Activated CD8-positive, alpha-beta memory T cell treated with anti-CD3 and anti-CD28 coated beads for 1 hour (primary cell): Measurements from ENCODE around the gene BPIFA1.

Experiments used
- DNase-seq, 2 donors: peaks; one replicate each; pipeline ENCODE4 v3.0.0-alpha.2; 2020; ENCODE audit warnings: low read depth in 1 of 2; ENCODE audit errors: extremely low read depth in 1 of 2

Gene BPIFA1

GRCh38 chr20:33239979-33240736 lies 4.4 kb downstream of the BPIFA1 start:
- no peak for DNase-seq

- DNase-seq: no peak
Observed at GRCh38 chr20:33240923-33241322, 5.1 kb downstream of the BPIFA1 start.

GRCh38 chr20:33242319-33243100 lies 6.7 kb downstream of the BPIFA1 start:
- DNase-seq: no peak

GRCh38 chr20:33246077-33246476 lies 10.3 kb downstream of the BPIFA1 start:
- no peak for DNase-seq

- DNase-seq: no peak
Observed at GRCh38 chr20:33249456-33249855, 13.7 kb downstream of the BPIFA1 start.

GRCh38 chr20:33250666-33251065 lies 14.9 kb downstream of the BPIFA1 start:
- no peak for DNase-seq

- no peak for DNase-seq
Observed at GRCh38 chr20:33251496-33251895, 15.7 kb downstream of the BPIFA1 start.

- no peak for DNase-seq
Observed at GRCh38 chr20:33252460-33252859, 16.7 kb downstream of the BPIFA1 start.

GRCh38 chr20:33255005-33255404 lies 19.2 kb downstream of the BPIFA1 start:
- DNase-seq: no peak

GRCh38 chr20:33257237-33257636 lies 21.4 kb downstream of the BPIFA1 start:
- DNase-seq: no peak

- DNase-seq: no peak
Observed at GRCh38 chr20:33259371-33259770, 23.6 kb downstream of the BPIFA1 start.

- no peak for DNase-seq
Observed at GRCh38 chr20:33261465-33261864, 25.7 kb downstream of the BPIFA1 start.

- DNase-seq: no peak
Observed at GRCh38 chr20:33262658-33263065, 26.9 kb downstream of the BPIFA1 start.

GRCh38 chr20:33263784-33264183 lies 28.0 kb downstream of the BPIFA1 start:
- no peak for DNase-seq

GRCh38 chr20:33267701-33268100 lies 31.9 kb downstream of the BPIFA1 start:
- DNase-seq: no peak

GRCh38 chr20:33272155-33272873 lies 36.5 kb downstream of the BPIFA1 start:
- no peak for DNase-seq

GRCh38 chr20:33273117-33273851 lies 37.5 kb downstream of the BPIFA1 start:
- DNase-seq: no peak

GRCh38 chr20:33275215-33275614 lies 39.4 kb downstream of the BPIFA1 start:
- DNase-seq: no peak

GRCh38 chr20:33275871-33276270 lies 40.1 kb downstream of the BPIFA1 start:
- DNase-seq: no peak

GRCh38 chr20:33276303-33277113 lies 40.7 kb downstream of the BPIFA1 start:
- DNase-seq: no peak
